ENCODE measurements around the gene SERAC1. TPM values are rescaled to one million over a fixed set of nuclear protein-coding genes. Genes with fewer than 3 reads are reported as not detected.

The SERAC1 gene
- total and polyA plus RNA-seq, 2 of the 4 experiments (the other 2 are of a cell fraction) = 7.7 to 15.6 TPM

- no peak overlapping the region for H2BK15ac ChIP-seq (ENCODE audit: low read depth, low read length)
- H2BK20ac ChIP-seq (ENCODE audit: low read depth, low read length) = no peak overlapping the region
- H3K9me1 ChIP-seq (ENCODE audit: insufficient read depth, low read length) = no peaks in the 10 kb centered on the region
- ATAC-seq (ENCODE audit: low read depth) (no peak), DNase-seq (no peak)
- H3K23ac ChIP-seq (ENCODE audit: low read depth, low read length) = no peak overlapping the region
- intact Hi-C loops (cut with micrococcal nuclease) (no loop called here), dilution Hi-C loops (cut with HindIII; ENCODE audit: low sequenced_read_pairs, unreplicated experiment) (no loop called here), in situ Hi-C loops (cut with MboI; ENCODE audit: low sequenced_read_pairs) (no loop called here)
- no peak overlapping the region for H3K18ac ChIP-seq (ENCODE audit: low read depth, low read length)
- H3K56ac ChIP-seq (ENCODE audit: extremely low read depth, insufficient read depth, low read length) = no peak overlapping the region
- CTCF ChIA-PET = no interaction called here
- no peak overlapping the region for H3K4me2 ChIP-seq (ENCODE audit: low read depth, low read length)
- H2AK9ac ChIP-seq (replicated peaks; ENCODE audit: low read depth, low read length, poor library complexity) = no peak overlapping the region
- no peaks in the 10 kb centered on the region for H3K4me1 ChIP-seq (ENCODE audit: control insufficient read depth, insufficient read depth, low read length)
- peaks cover 17% of the 10 kb centered on the region for H3K36me3 ChIP-seq (ENCODE audit: control insufficient read depth, insufficient read depth, low read length)
- no peak overlapping the region for H3K27ac ChIP-seq (ENCODE audit: insufficient read depth, low read length)
- H2AFZ ChIP-seq (replicated peaks; ENCODE audit: low read length, poor library complexity) = no peak overlapping the region
- H3K4ac ChIP-seq (ENCODE audit: low read depth, low read length) = no peak overlapping the region
- no peak overlapping the region for H2BK5ac ChIP-seq (ENCODE audit: low read depth, low read length, poor library complexity, severe bottlenecking)
- no peak overlapping the region for H2BK120ac ChIP-seq (ENCODE audit: low read depth, low read length)
- no peaks in the 10 kb centered on the region for H3K9me3 ChIP-seq (ENCODE audit: control insufficient read depth, insufficient read depth, low read length)
- no CpG with 5 or more reads among the region's 5 CpGs for WGBS, 2 experiments (ENCODE audit: extremely low coverage in 2 of 2, insufficient read length in 1 of 2)
- no peak overlapping the region for H3K4me3 ChIP-seq (ENCODE audit: insufficient read depth, low read depth, low read length)
- no peak overlapping the region for H4K91ac ChIP-seq (ENCODE audit: insufficient read depth, low read depth, low read length)
- no peaks in the 10 kb centered on the region for H3K27me3 ChIP-seq (ENCODE audit: control insufficient read depth, insufficient read depth, low read length)
- no peak overlapping the region for H4K8ac ChIP-seq (ENCODE audit: low read depth in 2 of 2, low read length in 2 of 2)
- no peaks in the 10 kb centered on the region for H3K79me1 ChIP-seq (ENCODE audit: low read depth in 1 of 2, low read length in 2 of 2)
- no peaks in the 10 kb centered on the region for H4K20me1 ChIP-seq (ENCODE audit: insufficient read depth, low read length)
- no peak overlapping the region for H2AK5ac ChIP-seq (ENCODE audit: low read depth, low read length)
- BruUV-seq (replicated peaks) = no TSS peak
- POLR2A ChIA-PET (ENCODE audit: unreplicated experiment) = no interaction called here
- no peak overlapping the region for H4K5ac ChIP-seq (ENCODE audit: low read depth, low read length)
- TF ChIP-seq, protein P1, sequence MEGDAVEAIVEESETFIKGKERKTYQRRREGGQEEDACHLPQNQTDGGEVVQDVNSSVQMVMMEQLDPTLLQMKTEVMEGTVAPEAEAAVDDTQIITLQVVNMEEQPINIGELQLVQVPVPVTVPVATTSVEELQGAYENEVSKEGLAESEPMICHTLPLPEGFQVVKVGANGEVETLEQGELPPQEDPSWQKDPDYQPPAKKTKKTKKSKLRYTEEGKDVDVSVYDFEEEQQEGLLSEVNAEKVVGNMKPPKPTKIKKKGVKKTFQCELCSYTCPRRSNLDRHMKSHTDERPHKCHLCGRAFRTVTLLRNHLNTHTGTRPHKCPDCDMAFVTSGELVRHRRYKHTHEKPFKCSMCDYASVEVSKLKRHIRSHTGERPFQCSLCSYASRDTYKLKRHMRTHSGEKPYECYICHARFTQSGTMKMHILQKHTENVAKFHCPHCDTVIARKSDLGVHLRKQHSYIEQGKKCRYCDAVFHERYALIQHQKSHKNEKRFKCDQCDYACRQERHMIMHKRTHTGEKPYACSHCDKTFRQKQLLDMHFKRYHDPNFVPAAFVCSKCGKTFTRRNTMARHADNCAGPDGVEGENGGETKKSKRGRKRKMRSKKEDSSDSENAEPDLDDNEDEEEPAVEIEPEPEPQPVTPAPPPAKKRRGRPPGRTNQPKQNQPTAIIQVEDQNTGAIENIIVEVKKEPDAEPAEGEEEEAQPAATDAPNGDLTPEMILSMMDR (conservative IDR thresholded peaks at IDR 0.05; ENCODE audit: low read depth, low read length) = no peak
- no peak overlapping the region for H3K9ac ChIP-seq (ENCODE audit: low read depth, low read length)
- H3K14ac ChIP-seq (replicated peaks; ENCODE audit: low read depth, low read length) = no peak overlapping the region
Observed at GRCh38 chr6:158110986-158111385, 57.1 kb downstream of the SERAC1 start.

Data from IMR-90 (cell line).